ENCODE measurements around the gene CFAP44. TPM values are rescaled to one million over a fixed set of nuclear protein-coding genes. Genes with fewer than 3 reads are reported as not detected.
A peak's percentile ranks its signal among the peaks of the same experiment; 100 is the strongest.

CFAP44 gene
- total RNA-seq, 1 donor from 2014 or later: 6.4 TPM

- H3K4me1 Mint-ChIP-seq (ENCODE audit: low read depth, unreplicated experiment): peaks cover 5% of the 10 kb centered on the region
- H3K27me3 Mint-ChIP-seq (ENCODE audit: low read depth, unreplicated experiment): no peaks in the 10 kb centered on the region
- no peaks in the 10 kb centered on the region for H4K20me1 ChIP-seq (ENCODE audit: insufficient read depth, low read length)
Observed at GRCh38 chr3:113409676-113410075, 31.6 kb downstream of the CFAP44 start.

GRCh38 chr3:113405180-113405579 lies 36.1 kb downstream of the CFAP44 start:
- TF ChIP-seq EZH2 (IDR thresholded peaks at IDR 0.05; ENCODE audit: insufficient read depth, low read length): no peak
- TF ChIP-seq CTCF (IDR thresholded peaks at IDR 0.05; ENCODE audit: insufficient read depth, low read depth, low read length): no peak
- H3K9me3 ChIP-seq (ENCODE audit: insufficient read depth, low read depth, low read length): no peaks in the 10 kb centered on the region
- H3K27ac ChIP-seq (ENCODE audit: low read depth, low read length): no peak overlapping the region
- no peaks in the 10 kb centered on the region for H3K4me1 ChIP-seq (ENCODE audit: insufficient read depth, low read length)
- no peak overlapping the region for H3K9ac ChIP-seq (ENCODE audit: low read length)
- H3K79me2 ChIP-seq (ENCODE audit: insufficient read depth, low read length): no peaks in the 10 kb centered on the region
- no peak overlapping the region for H2AFZ ChIP-seq (ENCODE audit: low read depth, low read length)
- H3K4me2 ChIP-seq (ENCODE audit: low read length): no peak overlapping the region
- peaks cover 14% of the 10 kb centered on the region for H3K36me3 Mint-ChIP-seq (ENCODE audit: low read depth, unreplicated experiment)
- no peaks in the 10 kb centered on the region for H3K36me3 ChIP-seq (ENCODE audit: insufficient read depth, low read length)
- H3K27me3 ChIP-seq (ENCODE audit: insufficient read depth, low read length): no peaks in the 10 kb centered on the region
- DNase-seq (ENCODE audit: low read depth) (peak; percentile 59), FAIRE-seq (no peak)
- no peaks in the 10 kb centered on the region for H3K27me3 Mint-ChIP-seq (ENCODE audit: low read depth, unreplicated experiment)
- no peak overlapping the region for H3K4me3 Mint-ChIP-seq (ENCODE audit: unreplicated experiment)
- peaks cover 5% of the 10 kb centered on the region for H3K4me1 Mint-ChIP-seq (ENCODE audit: low read depth, unreplicated experiment)
- H3K4me3 ChIP-seq (ENCODE audit: insufficient read depth, low read depth, low read length): no peak overlapping the region
- no peak overlapping the region for H3K27ac Mint-ChIP-seq (ENCODE audit: unreplicated experiment)
- H3K9me3 Mint-ChIP-seq (ENCODE audit: unreplicated experiment): peaks cover under 1% of the 10 kb centered on the region
- H4K20me1 ChIP-seq (ENCODE audit: insufficient read depth, low read length): no peaks in the 10 kb centered on the region

More at GRCh38 chr3:113409676-113410075, 31.6 kb downstream of the CFAP44 start:
- no peak overlapping the region for H3K4me3 Mint-ChIP-seq (ENCODE audit: unreplicated experiment)
- FAIRE-seq (no peak), DNase-seq (ENCODE audit: low read depth) (peak; percentile 45)
- Histone ChIP-seq H3K4me1 (ENCODE audit: insufficient read depth, low read length) (no peaks in the 10 kb centered on the region), H3K9me3 (ENCODE audit: insufficient read depth, low read depth, low read length) (no peaks in the 10 kb centered on the region), H3K9ac (ENCODE audit: low read length) (no peak overlapping the region), H3K27me3 (ENCODE audit: insufficient read depth, low read length) (no peaks in the 10 kb centered on the region), H3K4me3 (ENCODE audit: insufficient read depth, low read depth, low read length) (no peak overlapping the region), H3K36me3 (ENCODE audit: insufficient read depth, low read length) (no peaks in the 10 kb centered on the region), H3K27ac (ENCODE audit: low read depth, low read length) (no peak overlapping the region), H3K4me2 (ENCODE audit: low read length) (no peak overlapping the region), H3K79me2 (ENCODE audit: insufficient read depth, low read length) (no peaks in the 10 kb centered on the region), H2AFZ (ENCODE audit: low read depth, low read length) (no peak overlapping the region)
- H3K27ac Mint-ChIP-seq (ENCODE audit: unreplicated experiment): no peak overlapping the region
- peaks cover 28% of the 10 kb centered on the region for H3K9me3 Mint-ChIP-seq (ENCODE audit: unreplicated experiment)
- TF ChIP-seq CTCF (IDR thresholded peaks at IDR 0.05; ENCODE audit: insufficient read depth, low read depth, low read length) (no peak), EZH2 (IDR thresholded peaks at IDR 0.05; ENCODE audit: insufficient read depth, low read length) (no peak)
- H3K36me3 Mint-ChIP-seq (ENCODE audit: low read depth, unreplicated experiment): peaks cover 29% of the 10 kb centered on the region

GRCh38 chr3:113404637-113405036 lies 36.7 kb downstream of the CFAP44 start:
- no peak overlapping the region for H3K4me3 ChIP-seq (ENCODE audit: insufficient read depth, low read depth, low read length)
- H3K4me1 ChIP-seq (ENCODE audit: insufficient read depth, low read length): no peaks in the 10 kb centered on the region
- H3K9me3 ChIP-seq (ENCODE audit: insufficient read depth, low read depth, low read length): no peaks in the 10 kb centered on the region
- Mint-ChIP-seq H3K36me3 (ENCODE audit: low read depth, unreplicated experiment) (peaks cover 14% of the 10 kb centered on the region), H3K4me3 (ENCODE audit: unreplicated experiment) (no peak overlapping the region), H3K27me3 (ENCODE audit: low read depth, unreplicated experiment) (no peaks in the 10 kb centered on the region), H3K9me3 (ENCODE audit: unreplicated experiment) (no peaks in the 10 kb centered on the region), H3K27ac (ENCODE audit: unreplicated experiment) (no peak overlapping the region), H3K4me1 (ENCODE audit: low read depth, unreplicated experiment) (peaks cover 5% of the 10 kb centered on the region)
- FAIRE-seq (no peak), DNase-seq (ENCODE audit: low read depth) (no peak)
- no peaks in the 10 kb centered on the region for H3K36me3 ChIP-seq (ENCODE audit: insufficient read depth, low read length)
- no peak for TF ChIP-seq CTCF (IDR thresholded peaks at IDR 0.05; ENCODE audit: insufficient read depth, low read depth, low read length)
- no peak for TF ChIP-seq EZH2 (IDR thresholded peaks at IDR 0.05; ENCODE audit: insufficient read depth, low read length)
- no peak overlapping the region for H2AFZ ChIP-seq (ENCODE audit: low read depth, low read length)
- H3K79me2 ChIP-seq (ENCODE audit: insufficient read depth, low read length): no peaks in the 10 kb centered on the region
- H4K20me1 ChIP-seq (ENCODE audit: insufficient read depth, low read length): no peaks in the 10 kb centered on the region
- no peak overlapping the region for H3K4me2 ChIP-seq (ENCODE audit: low read length)
- H3K9ac ChIP-seq (ENCODE audit: low read length): no peak overlapping the region
- no peaks in the 10 kb centered on the region for H3K27me3 ChIP-seq (ENCODE audit: insufficient read depth, low read length)
- H3K27ac ChIP-seq (ENCODE audit: low read depth, low read length): no peak overlapping the region

All from astrocyte (in vitro differentiated cells and primary cell).